Stomach (tissue), 4 donors: ENCODE data around the gene CD200.

Experiments
- POLR2A ChIP-seq, 4 donors: fragments of 450-650 bp; IDR thresholded peaks; one replicate each; pipeline ENCODE4 v1.6.1; 2016; ENCODE audit warnings: antibody characterized with exemption in 4 of 4, control low read depth in 2 of 4, mild to moderate bottlenecking in 1 of 4, moderate library complexity in 1 of 4
- POLR2AphosphoS5 ChIP-seq, 3 donors: sonication (generic); formaldehyde crosslinking; IDR thresholded peaks; one replicate each; pipeline ENCODE4 v1.6.1; 2016; ENCODE audit warnings: antibody characterized with exemption in 3 of 3
- TF ChIP-seq, protein P1 (sequence below), 7 experiments: fragments of 450-650 bp in 4 of 7; fragments of 200-600 bp in 3 of 7; sonication (generic) in 3 of 7; IDR thresholded peaks; one replicate each; pipeline ENCODE4 v1.5.1; 2016 to 2019; ENCODE audit warnings: antibody characterized with exemption in 7 of 7, control low read depth in 2 of 7, mild to moderate bottlenecking in 1 of 7

DNA sequence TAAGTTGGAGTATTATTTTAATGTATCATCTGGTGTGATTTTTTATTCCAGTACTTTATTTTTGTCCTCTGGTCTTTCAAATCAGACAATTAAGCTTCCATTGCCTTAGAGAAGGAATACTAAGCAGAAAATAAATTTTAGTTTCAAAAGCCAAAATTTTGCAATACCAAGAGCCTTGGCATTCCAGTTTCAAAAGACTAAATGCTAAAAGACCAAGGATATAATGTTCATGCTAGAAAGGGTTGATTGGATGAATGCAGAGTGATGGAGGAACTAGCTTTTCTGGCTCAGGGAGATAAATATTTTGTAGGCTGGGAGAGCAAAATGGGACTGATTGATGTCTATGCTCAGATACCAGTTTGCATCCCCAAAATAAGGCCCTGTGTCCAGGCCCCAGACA is 6.2 kb downstream of the CD200 start:
- TF ChIP-seq, protein P1, sequence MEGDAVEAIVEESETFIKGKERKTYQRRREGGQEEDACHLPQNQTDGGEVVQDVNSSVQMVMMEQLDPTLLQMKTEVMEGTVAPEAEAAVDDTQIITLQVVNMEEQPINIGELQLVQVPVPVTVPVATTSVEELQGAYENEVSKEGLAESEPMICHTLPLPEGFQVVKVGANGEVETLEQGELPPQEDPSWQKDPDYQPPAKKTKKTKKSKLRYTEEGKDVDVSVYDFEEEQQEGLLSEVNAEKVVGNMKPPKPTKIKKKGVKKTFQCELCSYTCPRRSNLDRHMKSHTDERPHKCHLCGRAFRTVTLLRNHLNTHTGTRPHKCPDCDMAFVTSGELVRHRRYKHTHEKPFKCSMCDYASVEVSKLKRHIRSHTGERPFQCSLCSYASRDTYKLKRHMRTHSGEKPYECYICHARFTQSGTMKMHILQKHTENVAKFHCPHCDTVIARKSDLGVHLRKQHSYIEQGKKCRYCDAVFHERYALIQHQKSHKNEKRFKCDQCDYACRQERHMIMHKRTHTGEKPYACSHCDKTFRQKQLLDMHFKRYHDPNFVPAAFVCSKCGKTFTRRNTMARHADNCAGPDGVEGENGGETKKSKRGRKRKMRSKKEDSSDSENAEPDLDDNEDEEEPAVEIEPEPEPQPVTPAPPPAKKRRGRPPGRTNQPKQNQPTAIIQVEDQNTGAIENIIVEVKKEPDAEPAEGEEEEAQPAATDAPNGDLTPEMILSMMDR (IDR thresholded peaks at IDR 0.05) = no peak
- TF ChIP-seq POLR2A (IDR thresholded peaks at IDR 0.05) (no peak), POLR2AphosphoS5 (IDR thresholded peaks at IDR 0.05) (no peak)
